Left colon (tissue), 2 donors: Measurements from ENCODE around the gene UNC5B. TPM values are rescaled to one million over a fixed set of nuclear protein-coding genes. Genes with fewer than 3 reads are reported as not detected.
A peak's percentile ranks its signal among the peaks of the same experiment; 100 is the strongest.

Source experiments
- ATAC-seq: fragments of 200-7000 bp; cut with Tn5 transposase; one replicate; pipeline ENCODE4 v1.9.1; 2020; ENCODE audit warnings: mild to moderate bottlenecking, moderate library complexity
- DNase-seq, 2 donors: peaks; one replicate each; pipeline ENCODE4 v3.0.0-alpha.2; 2020
- intact Hi-C, 2 donors: fragments of 100-400 bp; cut with DNase I in 1 of 2; cut with micrococcal nuclease in 1 of 2; formaldehyde crosslinking; loops; one replicate each; pipeline versions ENCODE4 v1.11.2 to v1.14.0; 2022; cut with DNase I, micrococcal nuclease
- total RNA-seq, 2 donors: library from RNA; stranded (reverse); fragmentation: NEBNext Ultra II Directional; extraction: Animal tissue kit (Norgen Biotek cat#: 25700); gene quantifications; one replicate each; pipeline ENCODE4 v1.2.1, GENCODE V29; 2021
- donor health status: DM: no; HTN: no; CAD: no.
- donor health status: DM: yes; HTN: yes; CAD: no.

UNC5B gene
- total RNA-seq, 2 donors from 2014 or later: 19.4 to 32.4 TPM

DNA sequence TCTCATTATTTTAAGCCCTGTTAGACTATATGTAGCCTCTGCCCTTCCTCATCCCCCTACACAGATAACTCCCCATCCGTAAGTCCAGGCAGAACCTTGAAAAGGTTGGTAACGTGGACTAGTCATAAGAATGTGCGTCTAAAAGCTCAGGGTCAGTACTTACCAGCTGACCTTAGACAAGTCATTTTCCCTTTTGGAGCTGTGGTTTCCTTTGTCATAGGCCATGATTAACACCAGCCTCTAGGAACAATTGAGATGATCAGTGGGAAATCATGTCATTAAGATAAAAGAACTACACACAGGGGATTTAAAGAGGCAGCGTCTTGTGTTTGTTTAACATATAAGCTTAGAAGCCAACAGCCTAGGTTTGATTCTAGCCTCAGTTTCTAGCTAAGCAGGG lies 6.9 kb upstream of the UNC5B start:
- intact Hi-C loops: loop anchor here (5.0 to 10.0 kb wide), 3 partner anchors 77 to 281 kb away; no protein-coding TSS in a partner anchor
- ATAC-seq: no peak
- no peak for DNase-seq

DNA sequence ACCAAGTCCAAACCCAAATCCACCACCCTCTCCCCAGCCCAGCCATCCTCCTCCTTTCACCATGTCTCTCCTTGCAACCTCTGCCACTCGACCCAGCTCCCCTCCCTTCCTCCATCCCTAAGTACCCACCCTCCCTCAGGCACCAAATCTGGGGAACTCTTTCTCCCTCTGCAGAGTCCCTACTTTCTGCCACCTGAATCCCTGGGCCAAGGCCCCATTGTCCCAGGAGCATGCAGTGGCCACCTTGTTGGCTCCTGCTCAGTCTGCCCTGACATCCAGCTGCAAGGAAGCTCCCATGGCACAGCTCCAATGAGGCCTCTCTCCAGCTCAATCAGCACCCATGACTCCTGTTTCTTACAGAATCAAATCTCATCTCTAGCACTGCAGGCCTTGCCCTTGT lies 5.5 kb upstream of the UNC5B start:
- intact Hi-C loops: loop anchor here (5.0 to 10.0 kb wide), 3 partner anchors 75 to 282 kb away; no protein-coding TSS in a partner anchor
- DNase-seq (no peak), ATAC-seq (no peak)

DNA sequence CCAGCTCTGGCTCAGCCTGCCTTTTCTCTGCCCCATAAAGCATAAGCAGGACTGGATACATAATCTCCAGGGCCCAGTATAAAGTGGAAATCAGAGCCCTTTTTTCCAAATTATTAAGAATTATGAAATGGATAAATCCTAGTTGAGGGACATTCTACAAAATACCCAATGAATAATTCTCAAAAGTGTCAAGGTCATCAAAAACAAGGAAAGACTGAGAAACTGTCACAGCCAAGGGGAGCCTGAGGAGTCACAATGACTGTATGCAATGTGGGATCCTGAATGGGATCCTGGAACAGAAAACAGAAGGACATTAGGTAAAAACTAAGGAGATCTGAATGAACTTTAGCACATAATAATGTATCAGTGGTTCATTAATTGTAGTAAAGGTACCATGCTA lies 4.8 kb upstream of the UNC5B start:
- no peak for ATAC-seq
- intact Hi-C loops: loop anchor here (5.0 to 10.0 kb wide), 3 partner anchors 75 to 283 kb away; no protein-coding TSS in a partner anchor
- DNase-seq: no peak

DNA sequence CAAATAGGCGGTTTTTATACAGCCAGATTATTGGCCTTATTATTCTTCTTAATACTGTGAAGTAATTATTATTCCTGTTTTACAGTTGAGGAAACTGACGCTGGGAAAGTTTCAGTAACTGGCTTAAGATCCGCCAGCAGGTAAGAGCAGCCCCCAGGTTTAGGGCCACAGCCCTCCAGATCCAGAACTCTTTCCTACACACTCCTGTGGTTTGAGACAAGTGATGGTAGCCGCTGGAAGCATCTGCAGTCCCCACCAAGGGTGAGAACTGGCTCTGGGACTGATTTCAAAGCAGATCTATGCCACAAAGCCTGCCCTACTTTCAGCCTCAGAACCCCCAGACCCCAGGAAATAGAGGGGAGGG lies 3.0 kb upstream of the UNC5B start:
- no peak for DNase-seq
- intact Hi-C loops: loop anchor here (5.0 to 10.0 kb wide), 3 partner anchors 73 to 285 kb away; no protein-coding TSS in a partner anchor
- ATAC-seq: no peak

DNA sequence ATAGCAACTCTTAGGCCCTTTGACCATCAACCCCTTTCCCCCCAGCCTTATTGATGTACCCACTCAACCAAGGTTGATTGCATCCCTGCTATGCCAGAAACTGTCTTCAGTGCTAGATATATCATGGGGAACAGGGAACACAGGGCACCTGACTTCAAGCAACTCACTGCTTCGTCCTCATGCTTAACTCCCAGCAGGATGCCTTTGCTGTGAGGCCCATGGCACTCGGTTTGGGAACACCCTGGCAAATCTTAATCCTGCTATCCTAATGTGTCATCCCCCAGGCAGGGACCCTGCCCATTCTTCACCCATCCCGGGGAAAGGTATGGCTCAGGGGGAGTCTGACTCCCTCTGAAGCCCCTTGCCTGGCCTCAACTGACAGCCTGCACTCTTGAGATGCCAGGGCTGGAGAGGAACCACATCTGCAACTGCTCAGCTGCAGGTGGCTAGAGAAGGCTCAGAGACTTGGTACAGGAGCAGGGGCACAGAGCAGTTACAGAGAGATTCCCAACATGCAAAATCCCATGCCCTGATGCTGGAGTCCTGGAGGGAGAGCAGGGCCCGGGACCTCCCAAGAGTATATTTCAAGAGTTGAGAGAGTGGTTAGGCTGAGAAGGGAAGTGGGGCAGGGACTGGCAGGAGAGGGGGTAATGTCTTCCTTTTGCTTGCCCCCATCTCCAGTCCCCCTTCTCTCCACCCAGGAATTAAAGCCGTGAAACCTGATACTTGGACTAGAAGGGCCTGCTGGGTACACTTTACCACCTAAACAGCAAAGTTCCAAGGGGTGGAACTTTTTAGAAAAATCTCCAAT lies 2.4 kb upstream of the UNC5B start:
- DNase-seq: no peak
- intact Hi-C loops: loop anchor here (5.0 to 10.0 kb wide), 4 partner anchors 55 to 285 kb away; no protein-coding TSS in a partner anchor
- no peak for ATAC-seq

DNA sequence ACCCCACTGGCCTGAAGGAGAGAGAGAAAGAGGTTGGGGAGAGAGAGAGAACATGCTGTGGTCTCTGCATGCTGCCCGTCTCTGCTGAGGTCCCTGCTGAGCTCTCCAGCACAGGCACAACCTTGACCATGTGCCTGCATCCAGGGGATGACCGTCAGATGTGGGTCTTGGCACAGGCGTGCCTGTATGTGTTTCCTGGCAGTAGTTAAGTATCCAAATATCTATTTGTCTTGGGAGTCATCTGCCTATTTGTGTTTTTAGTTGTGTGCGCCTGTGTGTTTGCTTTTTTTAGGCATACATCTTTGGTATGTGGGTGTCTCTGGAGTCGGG lies 1.9 kb upstream of the UNC5B start:
- DNase-seq: no peak
- ATAC-seq: no peak
- intact Hi-C loops: loop anchor here in 1 of 2 donors (10.0 kb wide), 1 partner anchor 54 kb away; no protein-coding TSS in a partner anchor

DNA sequence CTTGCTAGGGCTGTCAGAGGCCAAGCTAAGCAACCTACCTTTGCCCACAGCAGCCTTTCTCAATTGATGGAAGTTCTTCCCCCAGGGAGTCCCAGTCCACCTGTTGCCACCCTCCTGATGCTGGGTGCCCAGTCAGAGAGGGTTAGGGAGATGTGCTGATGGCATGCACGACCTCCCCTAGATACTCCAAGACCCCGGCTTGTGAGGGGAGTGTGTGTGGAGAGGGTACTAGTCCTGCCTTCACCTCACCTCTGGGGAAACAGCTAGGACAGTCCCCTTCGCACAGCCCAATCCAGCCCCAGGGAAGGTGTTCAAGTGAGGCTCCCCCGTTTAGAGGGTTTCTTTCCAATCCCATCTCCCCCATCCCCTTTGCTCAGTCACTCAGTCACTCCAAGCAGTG lies 1.3 kb upstream of the UNC5B start:
- ATAC-seq (no peak), DNase-seq (no peak)
- intact Hi-C loops: loop anchor here in 1 of 2 donors (10.0 kb wide), 1 partner anchor 54 kb away; no protein-coding TSS in a partner anchor

DNA sequence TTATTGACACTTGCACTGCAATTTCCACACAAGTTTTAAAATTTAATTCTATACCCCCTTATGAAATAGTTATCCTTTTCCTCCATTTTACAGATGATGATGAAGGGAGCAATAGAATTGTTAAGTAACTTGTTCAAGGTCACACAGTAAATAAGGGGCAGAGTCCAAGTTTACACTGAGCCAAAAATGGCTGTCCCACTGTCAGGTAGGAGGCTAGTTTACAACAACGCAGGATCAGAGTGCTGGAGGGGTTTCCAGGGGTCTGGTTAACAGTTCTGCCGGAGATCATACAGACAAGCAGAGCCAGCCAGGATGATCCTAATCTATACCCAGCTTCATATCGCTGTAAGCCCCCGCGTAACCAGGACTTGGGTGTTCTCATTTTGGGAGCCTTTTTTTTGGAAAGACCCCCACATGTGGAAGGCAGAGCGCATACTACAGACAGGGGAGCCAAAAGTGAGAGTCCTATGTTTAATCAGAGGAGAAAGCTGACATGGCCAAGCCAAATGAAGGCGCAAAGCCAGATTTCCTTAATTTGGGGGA lies 524 bp upstream of the UNC5B start:
- DNase-seq (peak in 1 of 2 donors; percentile 12), ATAC-seq (no peak)
- intact Hi-C loops: loop anchor here in 1 of 2 donors (10.0 kb wide), 1 partner anchor 53 kb away; no protein-coding TSS in a partner anchor

DNA sequence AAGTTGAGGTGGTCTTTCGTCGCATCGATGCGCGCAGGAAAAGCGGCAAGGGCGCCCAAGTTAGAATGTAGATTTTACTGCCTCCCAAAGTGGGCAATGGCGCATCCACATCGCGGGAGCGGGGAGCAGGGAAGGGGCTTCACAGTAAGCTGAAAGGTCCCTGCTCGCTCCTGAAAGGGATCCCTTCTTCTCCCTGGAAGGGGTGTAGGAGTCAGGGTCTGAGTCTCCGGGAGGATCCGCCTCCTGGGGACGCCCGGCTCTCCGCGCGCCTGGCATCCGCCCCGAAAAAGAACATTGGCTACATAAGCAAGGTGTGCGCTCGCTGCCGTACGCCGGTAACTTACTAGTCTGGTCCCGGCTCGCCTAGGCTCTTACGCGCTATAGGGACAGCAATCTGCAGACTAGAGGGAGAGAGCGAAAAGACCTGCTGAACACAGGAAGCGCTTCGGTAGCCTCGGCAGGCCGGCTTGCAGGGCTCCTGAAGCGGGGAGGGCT lies 804 bp downstream of the UNC5B start:
- DNase-seq (peak; percentile 69 to 79), ATAC-seq (peak; percentile 61)
- intact Hi-C loops: loop anchor here in 1 of 2 donors (10.0 kb wide), 1 partner anchor 52 kb away; no protein-coding TSS in a partner anchor

DNA sequence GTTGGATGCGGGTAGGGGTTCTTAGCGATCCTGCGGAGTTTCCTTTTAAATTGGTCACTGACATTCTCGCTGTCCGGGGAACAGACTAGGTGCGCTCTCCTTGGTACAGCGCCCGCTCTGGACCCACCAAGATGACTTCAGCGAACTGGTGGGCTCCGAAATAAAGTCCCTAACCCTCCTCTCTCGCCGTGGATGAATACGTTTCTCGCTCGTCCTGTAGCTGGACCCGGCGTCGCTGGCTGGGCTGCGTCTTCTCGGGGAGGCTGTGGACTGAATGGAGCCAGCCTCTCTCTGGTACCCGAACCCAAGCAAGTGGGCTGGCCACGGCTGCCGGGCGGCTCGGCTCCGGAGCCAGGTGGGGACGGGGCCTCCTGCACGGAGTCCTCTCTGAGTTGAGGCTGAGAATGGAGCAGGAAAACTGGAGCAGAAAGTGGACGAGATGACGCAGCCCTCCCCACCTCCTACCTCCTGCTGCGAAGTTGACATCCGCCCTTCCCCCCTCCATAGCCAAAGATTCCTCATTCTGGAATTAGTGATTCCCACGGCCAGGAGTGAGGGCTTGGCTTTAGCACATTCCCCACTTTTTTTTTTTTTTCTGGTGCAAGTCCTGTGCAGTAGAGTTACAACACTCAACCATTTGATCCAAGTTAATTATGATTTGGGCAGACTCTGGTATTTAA lies 1.5 kb downstream of the UNC5B start:
- ATAC-seq (no peak), DNase-seq (peak in 1 of 2 donors; percentile 45)
- intact Hi-C loops: loop anchor here in 1 of 2 donors (10.0 kb wide), 1 partner anchor 51 kb away; no protein-coding TSS in a partner anchor

DNA sequence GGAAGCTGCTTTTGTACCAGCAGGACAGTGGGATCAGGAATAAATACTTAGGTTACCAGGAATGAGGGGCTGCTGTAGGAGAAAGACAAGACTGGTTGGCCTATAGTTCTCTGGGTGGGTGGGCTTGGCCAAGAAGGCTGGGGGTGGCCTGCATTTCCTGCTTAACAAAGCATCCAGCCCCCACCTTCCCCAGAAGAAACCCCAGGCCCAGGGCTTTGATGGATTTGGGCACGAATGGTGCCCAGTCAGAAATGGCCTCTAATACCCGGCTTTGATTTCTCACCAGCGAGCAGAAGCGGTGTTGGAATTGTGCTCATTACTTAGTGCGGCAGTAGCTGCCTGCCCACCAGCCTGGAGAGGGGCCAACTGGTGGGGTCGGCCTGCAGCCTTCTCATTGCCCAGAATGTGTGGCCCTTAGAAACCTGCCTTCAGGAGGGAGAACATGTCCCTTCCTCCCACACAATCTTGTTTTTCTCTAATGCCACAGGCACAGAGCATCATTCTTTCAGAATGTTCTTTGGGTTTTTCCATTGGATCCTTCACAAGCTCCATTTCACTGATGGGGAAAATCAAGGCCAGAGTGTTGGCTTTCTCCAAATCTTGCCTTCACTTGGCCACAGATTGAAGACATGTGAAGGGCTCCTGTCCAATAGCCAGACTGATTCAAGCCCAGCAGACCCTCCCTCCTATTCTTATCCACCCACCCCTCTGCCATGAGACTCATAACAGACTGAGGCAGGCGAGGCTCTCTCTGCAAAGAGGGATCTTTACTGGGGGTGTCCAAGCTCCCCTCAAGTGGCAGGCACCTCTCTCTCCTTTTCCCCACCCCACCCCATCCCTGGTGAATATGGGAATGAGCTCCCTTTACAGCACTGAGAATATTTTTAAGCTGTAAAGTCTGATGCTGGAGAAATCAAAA lies 2.5 kb downstream of the UNC5B start:
- intact Hi-C loops: loop anchor here in 1 of 2 donors (10.0 kb wide), 1 partner anchor 50 kb away; no protein-coding TSS in a partner anchor
- no peak for DNase-seq
- no peak for ATAC-seq

DNA sequence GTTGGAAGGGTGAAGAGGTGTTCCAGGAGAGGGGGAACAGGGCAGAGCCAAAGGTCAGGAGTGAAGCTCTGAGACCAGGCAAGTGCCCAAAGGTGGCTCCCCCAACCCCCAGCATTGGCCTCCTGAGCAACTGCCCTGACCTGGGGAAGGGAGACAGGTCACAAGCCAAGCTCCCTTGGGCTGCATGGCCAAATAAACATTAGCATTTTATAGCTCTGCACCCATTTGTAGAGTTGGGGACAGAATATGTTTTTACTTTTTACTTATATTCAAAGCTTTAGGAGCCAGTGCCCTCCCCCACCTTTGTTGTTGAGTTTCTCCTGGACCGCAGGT lies 4.0 kb downstream of the UNC5B start:
- intact Hi-C loops: loop anchor here in 1 of 2 donors (10.0 kb wide), 1 partner anchor 48 kb away; no protein-coding TSS in a partner anchor
- DNase-seq (no peak), ATAC-seq (no peak)

DNA sequence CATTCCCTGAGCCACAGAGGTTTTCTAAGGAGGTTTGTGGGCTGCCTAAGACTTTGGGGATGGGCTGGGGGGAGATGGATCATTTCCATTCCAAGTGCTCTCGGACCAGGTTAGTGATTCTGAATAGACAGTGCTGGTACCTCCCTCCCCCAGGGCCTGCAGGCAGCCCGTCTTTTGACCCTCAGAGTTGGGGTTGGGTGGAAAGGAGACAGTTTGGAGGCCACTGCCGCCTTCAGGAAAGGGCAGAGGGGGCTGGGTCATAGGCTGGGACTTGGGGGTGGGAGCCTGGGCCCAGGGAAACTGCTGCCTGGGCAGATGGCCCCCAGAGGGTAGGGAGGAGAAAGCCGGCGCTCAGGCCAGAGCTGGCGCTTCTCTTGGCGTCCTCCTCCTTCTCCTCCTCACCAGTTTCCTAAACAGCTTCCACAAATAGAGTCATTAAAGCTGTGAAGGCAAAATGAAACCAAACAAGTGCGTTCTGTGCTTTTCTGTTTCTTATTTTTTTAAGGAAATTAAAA lies 4.4 kb downstream of the UNC5B start:
- DNase-seq (no peak), ATAC-seq (no peak)
- intact Hi-C loops: loop anchor here in 1 of 2 donors (10.0 kb wide), 1 partner anchor 48 kb away; no protein-coding TSS in a partner anchor

DNA sequence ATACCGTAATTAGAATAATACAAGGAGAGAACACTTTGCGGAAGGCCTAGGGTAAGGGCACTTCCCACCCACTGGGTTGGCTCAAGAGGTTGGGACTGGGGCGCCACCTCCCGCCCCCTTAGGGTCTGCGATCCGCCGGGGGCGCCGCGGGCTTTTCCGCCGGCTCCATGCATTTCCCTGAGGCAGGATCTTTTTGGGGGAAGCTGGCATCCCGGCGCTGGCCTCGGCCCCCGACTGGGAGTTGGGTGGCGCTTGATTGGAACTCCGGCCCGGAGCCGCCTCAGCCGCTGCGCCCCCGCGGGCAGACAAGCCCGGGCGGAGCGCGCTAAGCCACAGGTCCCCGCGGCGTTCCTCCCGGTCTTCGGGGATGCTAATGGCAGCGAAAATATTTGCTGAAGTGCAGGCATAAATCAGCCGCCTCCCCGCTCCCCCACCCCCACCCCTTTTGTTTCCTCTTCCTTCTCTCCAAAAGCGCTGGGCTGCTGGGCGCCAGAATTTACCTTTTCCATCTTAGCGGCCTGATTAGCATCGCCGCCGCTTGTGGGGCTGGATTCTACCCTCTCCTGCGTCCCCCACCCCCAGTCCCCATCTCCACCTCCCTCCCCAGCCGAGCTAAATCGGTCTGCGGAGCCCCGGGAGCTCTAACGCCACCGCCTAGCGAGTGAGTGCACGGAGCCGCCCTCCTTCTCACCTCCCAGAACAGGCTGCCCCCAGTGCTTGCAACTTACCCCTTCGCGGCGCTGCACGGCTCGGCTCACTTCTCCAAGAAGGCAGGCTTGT lies 5.1 kb downstream of the UNC5B start:
- DNase-seq: peak in 1 of 2 donors; percentile 43
- peak; percentile 33 for ATAC-seq
- intact Hi-C loops: loop anchor here in 1 of 2 donors (10.0 kb wide), 1 partner anchor 47 kb away; no protein-coding TSS in a partner anchor

DNA sequence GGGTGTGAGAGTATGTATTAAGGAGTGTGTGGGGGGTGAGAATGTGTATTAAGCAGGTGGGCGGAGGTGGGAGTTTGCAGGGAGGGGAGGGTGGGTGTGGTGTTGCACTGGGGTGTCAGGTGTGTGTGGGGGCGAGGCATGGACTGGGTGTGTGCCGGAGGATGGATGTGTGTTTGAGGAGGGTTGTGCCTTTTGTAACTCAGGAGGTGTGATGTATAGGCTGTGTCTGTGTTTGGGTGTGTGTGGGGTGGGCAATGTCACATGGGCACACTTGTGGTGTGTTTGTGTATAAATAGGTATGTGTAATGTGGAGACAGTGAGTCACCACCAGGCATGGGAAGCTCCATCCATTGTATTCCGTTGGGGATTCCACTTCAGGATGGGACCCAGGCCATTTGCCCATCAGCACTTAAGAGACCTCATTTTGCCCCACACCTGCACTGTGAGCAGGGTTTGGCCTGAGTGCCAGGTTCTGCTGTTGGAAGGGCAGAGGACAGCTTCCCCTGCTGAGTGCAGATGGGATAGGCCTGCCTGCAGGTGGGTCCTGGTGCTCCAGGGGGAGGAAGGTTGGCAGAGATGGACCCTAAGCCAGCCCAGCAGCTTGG lies 5.8 kb downstream of the UNC5B start:
- intact Hi-C loops: loop anchor here in 1 of 2 donors (10.0 kb wide), 1 partner anchor 47 kb away; no protein-coding TSS in a partner anchor
- DNase-seq (no peak), ATAC-seq (peak; percentile 19)

DNA sequence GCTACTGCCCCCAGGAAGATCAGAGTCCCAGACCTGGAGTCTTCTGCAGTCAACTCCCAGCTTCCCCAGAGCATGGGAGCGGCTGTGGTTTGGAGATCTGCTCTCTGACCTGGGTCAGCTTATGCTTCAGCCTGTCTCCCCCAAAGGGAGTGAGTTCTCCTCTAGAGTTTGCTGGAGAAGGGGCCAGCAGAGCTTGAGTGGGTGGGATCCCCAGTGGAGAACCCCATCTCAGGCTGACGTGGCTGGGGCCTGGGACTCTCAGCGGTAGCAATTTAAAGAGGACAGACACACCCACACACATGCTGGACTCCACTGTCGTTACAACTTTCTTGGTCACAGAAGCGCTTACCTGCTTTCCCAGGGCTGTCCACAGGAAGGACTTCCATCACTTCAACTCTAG lies 6.3 kb downstream of the UNC5B start:
- intact Hi-C loops: loop anchor here in 1 of 2 donors (10.0 kb wide), 1 partner anchor 46 kb away; no protein-coding TSS in a partner anchor

More for the DNA sequence above, 6.3 kb downstream of the UNC5B start:
- DNase-seq (no peak), ATAC-seq (no peak)
